Measurements from ENCODE around the gene DAW1.

Gene DAW1

DNA sequence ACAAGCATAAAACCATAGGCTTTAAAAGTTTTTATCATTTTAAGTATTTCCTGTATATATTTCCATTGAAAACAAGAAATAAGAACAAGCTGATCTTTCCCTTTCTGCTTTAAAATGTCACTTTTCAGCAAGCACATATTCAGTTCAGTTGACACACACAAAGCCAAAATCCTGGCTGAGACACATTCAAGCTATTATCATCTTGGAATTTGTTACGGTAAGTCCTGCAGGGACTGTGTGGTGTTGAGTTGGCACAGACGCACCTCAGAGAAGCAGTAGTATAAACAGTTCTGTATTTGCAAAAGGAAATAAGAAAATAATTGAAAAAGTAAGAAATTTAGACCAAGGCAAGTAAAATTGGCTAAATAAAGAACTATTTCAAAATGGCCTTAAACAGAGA is 10.4 kb upstream of the DAW1 start:
- DNase-seq (ENCODE audit: low read depth in 1 of 2, low spot score in 1 of 2) = no peak

DNA sequence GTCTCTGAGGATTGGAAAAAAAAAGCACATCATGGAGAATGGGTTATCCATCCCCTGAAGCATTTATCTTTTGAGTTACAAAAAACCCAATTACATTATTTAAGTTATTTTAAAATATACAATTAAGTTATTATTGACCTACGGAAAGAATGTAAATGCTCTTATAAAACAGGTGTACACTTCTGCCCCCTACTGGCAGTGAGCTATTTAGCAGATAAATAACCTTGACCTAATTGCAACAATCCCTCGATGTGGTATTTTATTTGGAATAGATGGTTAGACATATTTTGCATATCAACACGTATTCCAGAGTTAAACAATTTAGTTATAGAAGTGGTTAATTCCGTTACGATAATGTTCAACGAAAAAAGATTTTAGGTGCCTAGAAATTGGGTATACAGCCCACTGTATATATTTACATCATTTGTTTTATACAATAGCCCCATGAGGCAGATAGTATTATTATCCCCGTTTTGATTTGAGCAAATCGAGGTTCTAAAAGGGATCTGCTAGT is 9.1 kb upstream of the DAW1 start:
- DNase-seq (ENCODE audit: low read depth in 1 of 2, low spot score in 1 of 2) = no peak

- no peak for DNase-seq (ENCODE audit: low read depth in 1 of 2, low spot score in 1 of 2)
Measured at GRCh38 chr2:227862741-227863588, 8.5 kb upstream of the DAW1 start.

DNA sequence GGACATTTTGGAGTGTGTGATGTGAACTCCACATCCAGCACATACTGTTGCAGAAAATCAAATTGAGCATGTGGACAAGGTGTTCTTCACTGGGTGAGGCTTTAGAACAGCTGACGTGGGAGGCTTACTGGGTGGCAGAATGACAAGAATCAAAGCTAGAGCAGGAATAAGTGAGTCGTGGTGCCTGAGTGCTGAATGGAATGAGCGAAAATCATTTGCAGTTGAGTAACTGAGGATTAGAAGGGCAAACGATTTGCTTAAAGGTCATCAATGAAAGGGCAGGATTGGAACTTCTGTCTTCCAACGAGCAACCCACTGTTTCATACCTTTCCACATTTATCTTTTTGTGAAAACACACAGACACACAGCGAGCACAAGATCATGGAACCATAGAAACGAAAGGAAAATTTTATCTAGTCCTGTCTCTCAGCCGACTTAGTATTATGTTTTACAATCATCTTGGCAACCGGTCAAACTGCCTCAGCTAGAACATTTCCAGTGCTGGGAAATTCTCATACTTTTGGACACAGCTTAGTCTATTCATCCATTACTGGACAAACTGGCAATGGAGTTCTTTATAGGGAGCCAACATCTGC is 7.2 kb upstream of the DAW1 start:
- no peak for DNase-seq (ENCODE audit: low read depth in 1 of 2, low spot score in 1 of 2)

DNA sequence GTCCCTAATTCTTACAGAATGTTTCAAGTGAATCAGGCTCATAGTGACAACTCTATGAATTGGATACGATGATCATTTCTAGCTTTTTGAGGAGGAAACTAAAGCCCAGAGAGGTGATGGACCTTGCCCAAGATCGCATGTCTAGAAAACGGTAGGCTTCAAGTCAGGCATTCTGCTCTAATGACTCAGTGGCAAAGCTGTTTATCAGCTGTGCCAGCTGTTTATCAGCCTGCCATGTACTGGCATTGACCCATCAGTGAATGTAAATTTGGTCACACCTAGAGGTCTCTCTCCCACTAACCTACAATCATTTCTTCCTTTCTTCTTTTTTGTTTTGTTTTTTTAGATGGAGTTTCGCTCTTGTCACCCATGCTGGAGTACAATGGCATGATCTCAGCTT is 6.1 kb upstream of the DAW1 start:
- DNase-seq (ENCODE audit: low read depth in 1 of 2, low spot score in 1 of 2) = no peak

- DNase-seq (ENCODE audit: low read depth in 1 of 2, low spot score in 1 of 2) = no peak
Measured at GRCh38 chr2:227867386-227867785, 4.0 kb upstream of the DAW1 start.

DNA sequence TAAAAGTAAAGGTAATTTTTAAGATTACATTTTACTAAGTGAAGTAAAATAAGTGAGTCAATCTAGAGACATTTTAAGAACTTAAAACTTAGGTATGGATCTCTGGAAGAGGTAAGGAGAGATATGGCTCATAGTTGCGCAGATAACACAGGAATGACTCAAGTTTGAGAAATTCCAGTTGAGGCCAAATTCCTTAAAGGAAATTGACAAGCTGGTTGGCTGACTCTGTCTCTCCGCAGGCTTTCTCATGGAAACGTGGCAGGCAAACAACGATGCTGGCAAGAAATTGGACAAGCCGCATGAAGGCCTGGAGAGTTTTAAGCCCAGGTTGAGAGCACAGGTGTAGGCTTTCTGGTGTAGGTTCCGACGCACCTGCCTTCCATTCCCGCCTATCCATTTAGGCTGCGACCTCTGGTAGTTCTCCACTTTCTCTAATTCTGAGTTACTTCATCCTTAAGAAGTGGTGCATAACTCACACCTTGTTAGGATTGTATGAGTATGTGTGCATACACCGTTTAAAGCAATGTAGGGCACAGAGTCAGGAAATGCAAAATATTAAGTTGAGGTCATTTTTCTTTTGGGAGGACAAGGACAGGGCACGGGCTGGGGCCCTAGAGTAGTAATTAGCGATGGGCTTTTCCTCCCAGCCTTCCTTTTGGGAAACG is 589 bp upstream of the DAW1 start:
- DNase-seq (ENCODE audit: low read depth in 1 of 2, low spot score in 1 of 2) = no peak

DNA sequence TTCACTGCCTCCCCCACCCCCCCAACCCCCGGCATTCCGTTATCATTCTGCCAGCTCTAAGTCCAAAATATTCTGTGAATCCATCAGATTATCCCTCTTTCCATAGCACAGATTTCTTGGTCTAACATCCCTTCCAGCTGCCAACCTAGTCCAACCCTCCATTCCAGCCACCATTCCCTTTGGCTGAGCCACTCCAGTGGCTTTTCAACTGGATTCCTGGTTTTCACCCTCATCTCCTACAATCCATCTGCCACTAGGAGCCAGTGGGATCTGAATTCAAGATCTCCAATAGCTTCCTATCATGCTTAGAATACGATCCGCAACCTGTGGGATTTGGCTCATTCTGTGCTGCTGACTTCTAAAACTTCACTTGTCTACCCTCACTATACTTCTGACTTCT is 1.2 kb downstream of the DAW1 start:
- no peak for DNase-seq (ENCODE audit: low read depth in 1 of 2, low spot score in 1 of 2)

DNA sequence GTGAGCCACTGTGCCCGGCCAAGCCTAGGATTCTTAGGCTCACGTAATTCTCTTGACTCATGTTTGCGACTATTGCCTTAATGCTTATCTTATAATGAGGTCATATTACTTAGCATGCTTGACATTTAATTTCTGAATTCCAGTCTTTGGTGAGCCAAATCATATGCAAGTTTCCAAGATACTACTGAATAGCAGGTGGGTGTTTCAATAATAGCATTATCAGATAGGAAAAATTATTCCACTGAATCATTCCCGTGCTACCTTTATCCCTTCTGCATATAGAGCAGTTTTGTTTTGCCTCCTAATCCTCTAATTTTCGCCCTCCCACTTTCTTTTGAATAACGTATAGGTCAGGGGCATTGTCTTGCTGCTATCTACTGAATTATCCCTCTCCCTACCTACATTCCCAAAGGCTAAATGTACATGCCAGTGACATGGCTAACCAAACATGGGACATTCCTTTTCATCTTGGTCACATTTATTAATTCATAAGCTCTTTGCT is 4.9 kb downstream of the DAW1 start:
- no peak for DNase-seq (ENCODE audit: low read depth in 1 of 2, low spot score in 1 of 2)

GRCh38 chr2:227877421-227878310 is 6.2 kb downstream of the DAW1 start:
- no peak for DNase-seq (ENCODE audit: low read depth in 1 of 2, low spot score in 1 of 2)

- no peak for DNase-seq (ENCODE audit: low read depth in 1 of 2, low spot score in 1 of 2)
Measured at GRCh38 chr2:227880460-227880859, 9.0 kb downstream of the DAW1 start.

DNA sequence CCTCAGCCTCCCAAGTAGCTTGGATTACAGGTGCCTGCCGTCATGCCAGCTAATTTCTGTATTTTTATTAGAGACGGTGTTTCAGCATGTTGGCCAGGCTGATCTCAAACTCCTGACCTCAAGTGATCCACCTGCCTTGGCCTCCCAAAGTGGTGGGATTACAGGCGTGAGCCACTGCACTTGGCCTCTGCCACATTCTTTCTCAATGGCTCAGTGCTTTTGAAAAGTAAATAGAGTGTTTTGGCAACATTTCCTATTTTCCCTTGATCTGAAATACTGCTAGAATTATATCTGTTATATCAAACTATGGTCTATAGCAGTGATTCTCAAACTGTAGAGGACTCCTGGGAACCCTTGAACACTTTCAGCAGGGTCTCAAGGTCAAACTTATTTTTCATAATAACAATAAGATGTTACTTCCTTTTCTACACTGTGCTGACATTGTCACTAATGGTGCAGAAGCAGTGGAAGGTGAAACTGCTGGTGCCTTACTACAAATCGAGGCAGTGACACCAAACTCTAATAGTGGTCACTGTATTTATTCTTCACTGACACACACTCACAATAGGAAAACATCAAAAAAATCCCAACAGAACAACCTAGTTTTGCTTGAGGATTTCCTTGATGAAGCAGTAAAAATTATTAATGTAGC is 10.6 kb downstream of the DAW1 start:
- DNase-seq (ENCODE audit: low read depth in 1 of 2, low spot score in 1 of 2) = no peak

DNA sequence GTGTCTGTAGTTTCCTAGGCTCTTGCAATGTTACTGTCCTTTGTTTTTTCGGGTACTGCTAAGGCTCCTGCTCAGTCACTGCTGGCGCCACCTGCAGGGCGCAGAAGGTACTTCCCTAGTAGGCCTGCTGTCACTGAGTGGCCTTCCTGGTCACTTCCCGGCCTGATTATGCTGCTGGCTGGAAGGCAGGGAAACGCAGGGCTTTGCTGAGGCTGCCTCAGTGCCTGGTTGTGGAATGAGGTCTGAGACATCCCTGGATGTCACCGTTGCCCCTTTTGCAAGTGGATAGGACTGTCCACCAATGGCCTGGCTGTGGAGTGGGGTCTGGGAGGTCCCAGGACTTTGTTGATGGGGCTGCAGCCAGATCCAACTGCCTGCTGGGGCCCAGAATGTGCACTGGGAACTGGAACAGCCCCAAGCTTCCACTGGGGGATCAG is 13.1 kb downstream of the DAW1 start:
- peak; percentile 6 to 11 for DNase-seq (ENCODE audit: low read depth in 1 of 2, low spot score in 1 of 2)

DNA sequence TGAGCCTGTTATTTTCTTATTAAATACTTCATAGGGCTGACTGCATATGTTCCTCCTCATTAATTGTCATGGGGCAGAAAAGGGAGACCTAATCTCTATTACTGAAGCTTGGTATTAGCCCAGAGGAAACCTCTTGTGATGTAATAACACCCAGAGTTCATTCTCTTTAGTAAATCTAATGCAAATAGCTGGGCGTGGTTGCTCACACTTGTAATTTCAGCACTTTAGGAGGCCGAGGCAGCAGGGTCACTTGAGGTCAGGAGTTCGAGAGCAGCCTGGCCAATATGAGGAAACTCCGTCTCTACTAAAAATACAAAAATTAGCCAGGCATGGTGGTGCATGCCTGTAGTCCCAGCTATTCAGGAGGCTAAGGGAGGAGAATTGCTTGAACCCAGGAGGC is 14.7 kb downstream of the DAW1 start:
- no peak for DNase-seq (ENCODE audit: low read depth in 1 of 2, low spot score in 1 of 2)

GRCh38 chr2:227888289-227888688 is 16.9 kb downstream of the DAW1 start:
- no peak for DNase-seq (ENCODE audit: low read depth in 1 of 2, low spot score in 1 of 2)

- no peak for DNase-seq (ENCODE audit: low read depth in 1 of 2, low spot score in 1 of 2)
Measured at GRCh38 chr2:227889336-227889735, 17.9 kb downstream of the DAW1 start.

GRCh38 chr2:227890495-227891079 is 19.2 kb downstream of the DAW1 start:
- no peak for DNase-seq (ENCODE audit: low read depth in 1 of 2, low spot score in 1 of 2)

GRCh38 chr2:227891673-227892072 is 20.2 kb downstream of the DAW1 start:
- DNase-seq (ENCODE audit: low read depth in 1 of 2, low spot score in 1 of 2) = no peak

- DNase-seq (ENCODE audit: low read depth in 1 of 2, low spot score in 1 of 2) = no peak
Measured at GRCh38 chr2:227903381-227903780, 31.9 kb downstream of the DAW1 start.

DNA sequence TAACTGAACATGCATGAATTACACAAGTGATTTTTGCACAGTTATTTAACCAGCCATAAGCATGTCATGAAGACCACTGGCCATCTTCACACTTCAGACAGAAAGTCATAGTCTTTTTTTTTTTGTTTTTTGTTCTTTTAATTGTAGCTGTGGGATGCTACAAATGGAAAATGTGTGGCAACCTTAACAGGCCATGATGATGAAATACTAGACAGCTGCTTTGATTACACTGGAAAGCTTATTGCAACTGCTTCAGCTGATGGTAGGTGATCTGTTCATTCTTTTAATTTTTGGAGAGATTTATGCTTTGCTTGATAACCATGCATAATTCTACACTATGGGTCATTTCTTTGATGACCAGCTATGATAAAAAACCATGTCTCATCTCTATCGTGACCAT is 35.6 kb downstream of the DAW1 start:
- no peak for DNase-seq (ENCODE audit: low read depth in 1 of 2, low spot score in 1 of 2)
